Measurements from ENCODE around the gene SMYD5.
"Not testable (repeated sequence)": the region's sequence is repeated elsewhere in the genome, so short reads cannot be mapped to it uniquely, and the experiment has no call there.

Gene SMYD5

DNA sequence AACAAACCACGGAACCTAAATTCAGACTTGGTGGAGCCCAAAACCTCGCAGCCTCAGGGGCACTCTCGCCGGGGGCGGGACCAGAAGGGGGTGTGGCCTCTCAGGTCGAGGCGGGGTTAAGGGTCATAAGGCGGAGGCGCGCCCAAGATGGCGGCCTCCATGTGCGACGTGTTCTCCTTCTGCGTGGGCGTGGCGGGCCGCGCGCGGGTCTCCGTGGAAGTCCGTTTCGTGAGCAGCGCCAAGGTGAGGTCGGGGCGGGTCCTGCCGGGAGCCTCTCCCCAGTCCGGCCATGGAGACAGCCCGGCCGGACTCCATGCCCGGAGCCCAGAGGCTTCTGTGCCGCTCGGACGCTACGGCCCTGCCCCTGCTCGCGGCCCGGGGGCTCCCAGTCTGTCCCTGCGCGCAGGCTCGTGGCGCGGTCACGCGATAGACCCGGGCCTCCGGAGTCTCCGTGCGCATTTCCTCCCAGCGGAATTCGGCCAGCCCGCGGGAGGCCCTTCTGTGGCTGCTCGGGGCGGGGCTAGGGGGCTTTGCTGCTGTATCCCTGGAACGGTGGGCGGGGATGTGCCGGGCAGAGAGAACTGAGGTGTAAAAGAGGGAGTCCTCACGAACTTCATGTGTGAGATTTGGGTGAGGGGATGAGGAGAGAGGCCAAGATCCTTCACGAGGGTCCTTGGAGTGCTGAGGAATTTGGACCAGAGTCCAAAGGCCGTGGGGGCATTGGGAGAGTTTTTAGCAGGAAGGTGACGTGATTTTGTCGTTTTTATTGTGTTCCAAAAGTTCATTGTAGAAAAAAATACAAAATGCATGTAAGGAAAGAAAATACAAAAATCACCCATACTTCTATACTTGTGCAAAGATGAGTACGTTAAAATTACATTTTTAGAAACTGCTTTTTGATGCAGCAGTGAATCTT, at the start of gene SMYD5:
Gene SMYD5, plus strand, starts transcription at position 126 of the 916 bp plus-strand sequence. Its CDS starts 22 bp downstream, at position 148.
- peak; percentile 94 for DNase-seq

DNA sequence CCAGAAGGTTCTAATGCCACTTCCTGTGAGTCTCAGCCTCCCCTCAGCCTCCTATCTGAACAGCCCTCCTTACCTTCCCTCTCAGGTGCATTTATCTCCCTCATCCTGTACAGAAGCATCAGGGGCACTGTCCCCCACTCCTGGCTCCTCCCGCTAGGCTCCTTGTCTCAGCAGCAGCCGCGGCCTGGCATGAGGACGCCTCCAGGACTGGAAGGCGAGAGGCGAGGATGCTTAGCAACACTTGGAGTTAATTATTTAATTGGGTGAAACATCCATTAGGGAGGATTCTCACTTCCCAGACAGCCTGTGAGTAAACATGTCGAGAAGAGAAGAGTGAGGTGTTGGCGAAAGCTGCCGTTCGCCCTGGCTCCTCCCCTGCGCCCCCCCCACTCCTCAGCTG, 48.1 kb upstream of the SMYD5 start:
- DNase-seq = not testable (repeated sequence)

DNA sequence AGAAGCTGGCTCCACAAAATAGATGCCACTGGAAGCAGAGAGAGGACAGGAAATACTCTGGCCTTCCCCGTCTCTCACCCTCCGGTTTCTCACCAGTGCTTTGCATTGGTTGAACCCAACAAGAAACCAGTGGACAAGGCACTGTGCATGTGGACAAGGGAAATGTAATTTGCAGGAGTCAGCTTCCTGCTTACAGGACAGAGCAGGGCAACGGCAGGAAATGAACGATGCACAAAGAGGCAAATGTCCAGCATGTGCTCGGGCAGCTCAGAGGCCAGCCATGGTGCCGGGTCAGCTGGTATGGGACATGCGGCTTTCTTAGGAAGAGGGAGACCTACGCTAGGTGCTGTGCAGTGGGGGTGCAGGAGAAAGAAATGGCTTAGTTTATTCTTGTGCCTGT, 47.2 kb upstream of the SMYD5 start:
- DNase-seq = not testable (repeated sequence)

DNA sequence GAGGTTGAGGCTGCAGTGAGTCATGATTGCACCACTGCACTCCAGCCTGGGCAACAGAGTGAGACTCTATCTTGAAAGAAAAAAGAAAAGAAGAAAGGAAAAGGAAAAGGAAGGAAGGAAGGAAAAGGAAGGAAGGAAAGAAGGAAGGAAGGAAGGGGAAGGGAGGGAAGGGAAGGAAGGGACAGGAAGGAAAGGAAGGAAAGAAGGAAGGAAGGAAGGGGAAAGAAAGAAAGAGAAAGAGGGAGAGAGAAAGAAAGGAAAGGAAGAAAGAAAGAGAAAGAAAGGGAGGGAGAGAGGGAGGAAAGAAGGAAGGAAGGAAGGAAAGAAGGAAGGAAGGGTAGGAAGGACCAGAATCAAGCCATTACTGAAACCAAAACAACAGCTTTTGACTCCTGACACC, 45.7 kb upstream of the SMYD5 start:
- not testable (repeated sequence) for DNase-seq

DNA sequence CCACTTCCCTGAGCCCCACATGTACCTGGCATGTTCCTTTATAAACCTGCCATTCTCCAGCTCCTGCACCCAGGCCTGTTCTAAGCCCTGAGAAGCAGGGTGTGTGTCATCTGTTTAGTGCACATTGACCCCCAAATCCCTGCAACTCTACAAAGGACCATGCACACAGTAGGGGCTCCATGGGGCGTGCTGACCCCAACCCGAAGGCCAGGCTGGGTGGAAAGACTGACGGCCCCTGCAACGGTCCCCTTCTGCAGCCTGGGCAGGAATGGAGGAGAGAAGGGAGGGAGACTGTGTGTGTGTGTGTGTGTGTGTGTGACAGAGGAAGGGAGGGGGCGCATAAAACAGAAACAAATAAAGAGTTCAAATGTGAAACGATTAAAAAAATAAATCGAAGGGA, 43.7 kb upstream of the SMYD5 start:
- DNase-seq = not testable (repeated sequence)

DNA sequence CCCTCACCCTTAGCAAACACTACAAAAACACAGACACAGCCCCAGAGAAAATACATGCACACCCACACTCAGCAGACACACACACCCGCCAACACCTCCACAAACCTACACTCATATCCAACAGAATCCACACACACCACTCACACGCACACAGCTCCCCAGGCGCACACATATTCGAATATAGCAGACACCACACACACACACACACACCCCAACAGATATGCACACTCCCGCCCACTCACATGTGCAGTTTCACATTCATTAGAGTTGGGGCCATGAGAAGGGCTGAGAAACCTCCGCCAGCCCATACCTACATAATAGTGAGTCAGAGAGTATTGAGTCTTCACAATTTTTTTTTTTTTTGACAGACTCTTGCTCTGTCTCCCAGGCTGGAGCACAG, 41.1 kb upstream of the SMYD5 start:
- DNase-seq = peak; percentile 63

DNA sequence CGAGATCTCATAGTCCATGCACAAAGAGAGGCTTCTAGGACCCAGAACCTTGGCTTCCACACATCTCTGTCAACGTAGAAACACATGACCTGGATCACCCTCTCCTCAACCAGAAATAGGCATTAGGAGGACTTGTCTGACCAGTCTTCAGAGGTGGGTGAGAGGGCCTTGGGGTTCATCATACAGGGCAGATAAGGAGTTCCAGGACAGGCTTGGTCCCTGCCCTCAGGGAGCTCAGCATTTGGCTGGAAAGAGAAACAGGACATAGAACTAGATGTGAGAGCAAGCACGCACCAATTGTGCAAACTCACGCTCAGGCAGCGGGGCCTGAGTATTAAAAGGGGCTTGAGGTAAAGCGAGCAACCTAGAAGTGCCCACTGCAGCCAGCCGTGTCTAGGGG, 40.3 kb upstream of the SMYD5 start:
- DNase-seq = no peak

DNA sequence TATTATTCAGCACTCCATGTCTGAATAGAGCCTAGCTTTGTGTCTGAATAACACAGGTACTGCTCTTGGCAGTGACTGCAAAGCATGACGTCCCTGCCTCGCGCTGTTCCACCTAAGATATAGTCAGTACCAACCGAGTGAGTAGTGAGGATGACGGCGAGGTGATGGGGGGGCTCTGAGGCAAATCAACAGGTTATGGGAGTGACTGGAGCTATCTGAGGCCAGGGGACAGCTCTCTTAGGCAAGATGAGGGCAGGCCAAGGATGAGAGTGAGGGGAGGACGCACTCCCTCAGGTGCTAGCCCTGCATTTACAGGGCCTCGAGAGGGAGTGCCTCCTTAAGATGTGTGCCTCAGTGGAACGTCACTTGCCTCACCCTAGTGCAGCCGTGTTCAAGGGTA, 39.8 kb upstream of the SMYD5 start:
- no peak for DNase-seq

DNA sequence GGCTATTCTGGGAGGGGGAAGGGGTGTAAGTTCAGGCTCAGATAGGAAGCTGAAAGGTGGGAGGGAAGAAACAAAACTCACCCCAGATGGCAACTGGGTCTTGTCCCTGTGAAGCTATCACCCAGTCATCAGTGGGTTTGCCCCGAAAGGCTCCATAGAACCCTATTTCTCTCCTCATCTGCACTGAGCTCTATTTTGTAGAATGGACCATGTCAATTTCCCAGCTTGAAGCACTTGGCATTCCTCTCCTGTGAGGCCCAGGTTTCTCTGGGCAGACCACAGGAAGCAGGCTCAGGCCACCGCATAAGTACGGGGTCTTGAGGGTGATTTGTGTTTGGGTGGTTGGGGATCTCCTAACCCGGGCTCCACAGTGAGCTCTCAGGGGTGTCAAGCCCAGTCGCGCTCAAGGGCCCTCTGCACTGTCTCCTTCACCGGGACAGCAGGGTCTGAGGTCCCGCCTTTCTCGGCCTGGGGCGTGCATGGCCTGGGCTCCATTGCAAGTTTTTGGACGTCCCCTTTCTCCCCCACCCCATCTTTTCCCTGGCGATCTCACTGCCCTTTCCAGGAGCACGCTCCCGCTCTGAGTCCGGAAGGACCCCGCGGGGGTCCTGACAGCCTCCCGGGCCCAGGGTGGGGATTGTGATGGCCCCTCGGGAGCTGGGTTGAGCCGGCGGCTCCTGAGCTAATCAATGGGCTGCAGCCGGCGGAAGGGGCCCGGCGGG, 38.9 kb upstream of the SMYD5 start:
- no peak for DNase-seq

DNA sequence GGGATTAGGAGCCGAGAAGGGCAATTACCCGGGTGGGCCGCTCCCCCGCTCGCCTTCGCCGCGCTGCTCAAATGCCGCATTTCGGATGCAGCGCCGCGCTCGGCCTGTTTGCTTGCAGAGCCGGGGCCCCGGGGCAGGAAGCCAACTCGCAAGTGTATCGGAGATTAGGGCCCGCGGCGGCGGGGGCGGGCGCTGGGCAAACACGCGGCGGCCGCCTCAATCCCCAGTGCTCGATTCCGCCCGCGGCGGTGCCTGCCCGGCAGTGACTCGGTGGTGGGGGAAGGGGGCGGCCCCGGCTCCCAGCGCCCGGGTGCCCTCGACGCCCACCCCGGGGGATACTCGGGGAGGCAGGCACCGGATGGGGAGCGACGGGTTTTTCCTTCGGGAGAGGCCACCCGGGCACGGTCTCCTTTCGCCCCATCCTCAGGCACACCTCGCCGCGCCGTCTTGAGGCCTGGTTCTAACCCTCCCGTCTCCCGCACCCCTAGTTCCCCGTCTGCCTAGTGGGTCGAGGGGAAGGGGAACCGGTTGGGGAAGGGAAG, 38.3 kb upstream of the SMYD5 start:
- DNase-seq = peak; percentile 72

DNA sequence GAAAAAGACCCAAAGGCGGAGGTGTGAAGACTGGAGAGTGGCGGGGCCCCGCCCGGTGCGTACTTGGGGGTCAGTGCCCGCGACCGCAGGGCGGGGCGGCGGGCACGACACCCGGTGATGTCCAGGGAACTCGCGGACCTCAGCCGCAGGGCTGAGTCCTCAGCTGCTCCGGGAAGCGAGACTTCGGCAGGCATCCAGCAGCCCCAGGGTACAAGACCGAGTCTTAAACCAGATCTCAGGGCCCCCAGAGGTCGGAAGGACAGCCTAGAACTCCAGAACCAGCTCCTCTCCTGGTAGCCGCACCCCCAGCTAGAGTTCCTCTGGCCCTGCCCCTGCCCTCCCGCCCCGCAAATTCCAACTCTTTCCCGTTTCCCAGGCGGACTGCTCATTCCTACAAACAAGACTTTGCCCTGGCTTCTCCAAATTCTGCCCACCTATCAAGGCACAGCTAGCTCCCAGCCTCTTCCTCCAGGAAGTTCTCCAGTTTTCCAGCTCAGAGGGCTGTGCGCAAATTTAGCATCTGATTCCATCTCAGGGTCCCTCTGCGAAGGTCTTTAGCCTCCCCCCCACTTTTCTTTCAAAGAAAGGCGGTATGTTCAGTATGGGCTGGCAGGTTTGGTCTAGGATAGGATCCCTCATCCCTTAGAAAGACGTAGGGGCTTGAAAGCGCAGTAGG, 37.7 kb upstream of the SMYD5 start:
- DNase-seq = no peak

DNA sequence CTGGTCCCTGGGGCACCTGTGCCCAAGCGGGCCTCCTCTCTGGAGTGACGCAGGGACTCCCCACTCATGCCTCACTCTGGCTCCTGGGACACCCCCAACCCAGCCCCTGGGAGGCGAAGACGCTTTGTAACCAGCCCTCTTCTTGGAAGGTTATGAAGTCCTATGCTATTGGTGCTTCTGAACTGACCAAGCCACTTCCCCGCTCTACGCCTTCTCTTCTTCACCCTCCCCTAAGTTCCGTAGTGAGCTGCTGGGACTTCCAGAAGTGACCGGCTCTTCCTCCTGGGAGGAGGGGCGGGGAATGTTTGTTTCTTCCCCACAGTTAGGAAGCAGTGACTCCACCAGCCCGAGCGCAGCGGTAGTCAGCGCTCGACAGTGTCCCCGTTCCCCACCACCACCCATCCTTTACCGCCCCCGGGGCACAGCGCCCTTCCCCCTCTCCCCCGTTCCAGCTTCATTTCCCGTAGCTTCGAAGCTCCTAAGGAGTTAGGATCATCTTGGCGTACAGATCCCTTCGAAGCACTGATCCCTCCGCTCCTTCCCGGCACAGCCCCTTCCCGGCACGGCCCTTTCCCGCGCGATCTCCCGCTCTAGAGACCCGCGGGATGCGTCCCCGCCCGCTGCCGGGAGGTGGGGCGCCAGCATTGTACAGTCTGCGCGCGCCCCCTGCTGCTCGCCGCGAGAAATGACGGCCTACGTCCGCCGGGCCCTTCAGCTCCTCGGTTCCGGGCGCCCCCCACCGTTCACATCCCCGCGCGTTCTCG, 37.0 kb upstream of the SMYD5 start:
- peak; percentile 88 for DNase-seq

DNA sequence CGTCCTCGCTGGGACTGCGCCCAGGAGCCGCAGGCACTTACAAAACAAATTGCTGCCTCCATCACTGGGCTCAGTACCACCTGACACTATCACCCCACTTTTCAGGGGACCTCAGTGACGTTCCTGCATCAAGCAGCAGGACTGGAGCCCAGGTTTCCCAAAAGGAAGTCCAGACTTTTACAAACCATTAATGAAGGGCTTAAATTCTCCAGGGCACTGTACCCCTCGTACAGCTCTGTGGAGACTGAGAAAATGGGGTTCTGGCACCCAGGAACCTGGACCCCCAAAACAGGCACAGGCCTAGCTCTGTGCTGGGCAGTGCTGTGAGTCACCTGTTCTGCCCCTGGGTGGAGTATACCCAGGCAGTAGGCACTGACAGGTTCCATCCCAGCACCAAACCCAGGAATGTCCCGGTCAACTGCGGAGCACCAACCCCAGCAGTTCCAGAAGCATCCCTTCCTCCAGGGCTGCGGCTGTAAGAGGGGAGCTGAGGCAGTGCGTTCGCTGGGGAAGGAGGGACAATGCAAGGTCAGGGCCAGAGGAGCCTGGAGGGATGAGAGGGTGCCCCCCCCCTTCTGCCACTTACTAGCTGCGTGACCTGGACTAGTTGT, 36.3 kb upstream of the SMYD5 start:
- DNase-seq = no peak

DNA sequence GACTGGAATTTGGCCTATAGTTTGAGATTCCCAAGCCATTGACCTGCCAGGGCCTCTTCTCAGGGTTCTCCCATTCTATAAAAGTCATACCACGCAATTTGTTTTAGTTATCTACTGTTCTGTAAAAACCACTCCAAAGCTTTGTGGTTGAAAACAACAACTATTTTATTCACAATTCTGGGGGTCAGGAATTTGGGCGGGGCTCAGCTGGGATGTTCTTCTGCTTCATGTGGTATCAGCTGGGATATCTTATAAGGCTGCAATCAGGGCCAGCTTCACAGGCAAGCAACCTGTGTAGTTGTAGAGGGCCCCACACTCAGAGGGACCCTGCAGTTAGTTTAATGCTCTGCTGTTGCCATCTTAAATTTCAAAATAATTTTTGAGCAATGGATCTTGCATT, 28.1 kb upstream of the SMYD5 start:
- no peak for DNase-seq

DNA sequence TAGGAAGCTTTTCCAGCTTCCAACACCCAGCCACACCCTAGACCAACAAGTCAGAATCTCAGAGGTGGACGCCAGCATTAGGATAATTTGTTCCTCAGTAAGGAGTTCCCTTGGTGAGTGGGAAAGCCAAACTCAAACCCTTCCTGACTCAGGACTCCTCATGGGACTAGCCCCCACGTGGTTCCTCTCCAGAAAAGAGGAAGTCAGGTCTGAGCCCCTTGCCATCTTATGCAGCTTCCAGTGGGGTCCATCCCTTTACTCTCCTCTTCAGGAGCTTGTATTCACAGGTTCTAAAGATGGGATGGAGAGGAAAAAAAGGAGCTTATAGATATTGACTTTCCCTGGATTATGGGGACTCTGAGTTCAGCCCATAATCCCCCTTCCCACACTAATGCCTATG, 26.5 kb upstream of the SMYD5 start:
- no peak for DNase-seq

DNA sequence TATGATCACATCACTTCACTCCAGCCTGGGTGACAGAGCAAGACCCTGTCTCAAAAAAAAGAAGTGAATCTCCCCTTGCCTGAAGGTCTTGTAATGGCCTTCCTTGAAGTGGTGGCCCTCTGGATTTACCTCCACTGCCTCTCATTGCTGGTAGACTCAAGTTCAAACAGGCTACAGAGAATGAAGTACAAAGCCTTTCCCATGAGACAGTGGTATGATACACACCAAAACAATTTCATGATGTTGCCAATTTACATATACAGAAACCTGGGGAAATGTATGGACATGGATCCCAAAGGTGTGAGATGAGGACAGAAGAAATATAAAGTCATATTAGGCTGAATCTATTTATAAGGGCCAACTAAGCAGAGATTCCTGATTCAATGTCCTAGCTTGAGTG, 16.5 kb upstream of the SMYD5 start:
- no peak for DNase-seq

DNA sequence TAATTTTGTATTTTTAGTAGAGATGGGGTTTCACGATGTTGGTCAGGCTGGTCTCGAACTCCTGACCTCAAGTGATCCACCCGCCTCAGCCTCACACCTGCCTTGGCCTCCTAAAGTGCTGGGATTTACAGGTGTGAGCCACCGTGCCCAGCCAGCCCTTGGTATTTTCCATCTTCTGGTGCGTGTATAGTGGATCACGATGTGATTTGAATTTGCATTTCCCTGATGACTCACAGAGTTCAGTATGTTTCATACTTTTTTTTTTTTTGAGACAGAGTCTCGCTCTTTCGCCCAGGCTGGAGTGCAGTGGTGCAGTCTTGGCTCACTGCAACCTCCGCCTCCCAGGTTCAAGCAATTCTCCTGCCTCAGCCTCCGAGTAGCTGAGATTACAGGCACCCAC, 13.8 kb upstream of the SMYD5 start:
- not testable (repeated sequence) for DNase-seq

DNA sequence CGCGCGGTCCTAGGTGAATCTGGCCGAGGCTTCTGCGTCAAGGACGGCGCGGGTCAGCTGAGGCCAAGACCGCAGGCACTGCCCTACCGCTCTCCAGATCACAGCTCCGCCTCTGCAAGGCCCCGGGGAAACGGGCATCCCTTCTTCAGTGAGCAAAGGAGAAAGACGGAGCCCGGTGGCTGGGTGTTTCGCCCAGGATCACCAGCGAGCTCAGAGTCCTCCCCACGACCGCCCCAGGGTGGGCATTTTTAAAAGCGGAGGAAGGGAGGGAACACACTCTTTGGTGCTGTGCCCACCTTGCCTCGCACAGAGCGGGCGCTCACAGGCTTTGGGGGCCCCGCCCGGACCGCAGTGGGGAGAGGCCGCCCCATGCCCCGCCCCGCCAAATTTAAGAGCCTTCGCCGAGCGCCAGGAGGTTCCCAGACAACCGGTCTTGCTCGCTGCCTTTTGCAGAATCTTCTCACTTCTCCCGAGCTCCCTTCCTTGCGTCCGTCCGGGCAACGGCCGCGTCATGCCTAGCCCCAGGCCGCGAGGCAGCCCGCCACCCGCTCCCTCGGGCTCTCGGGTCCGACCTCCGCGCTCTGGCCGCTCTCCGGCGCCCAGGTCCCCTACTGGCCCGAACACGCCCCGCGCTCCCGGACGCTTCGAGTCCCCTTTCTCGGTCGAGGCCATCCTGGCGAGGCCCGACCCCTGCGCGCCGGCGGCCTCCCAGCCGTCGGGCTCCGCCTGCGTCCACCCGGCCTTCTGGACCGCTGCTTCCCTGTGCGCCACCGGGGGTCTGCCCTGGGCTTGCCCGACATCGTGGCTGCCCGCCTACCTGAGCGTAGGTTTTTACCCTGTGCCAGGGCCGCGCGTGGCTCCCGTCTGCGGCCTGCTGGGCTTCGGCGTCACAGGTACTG, 11.6 kb upstream of the SMYD5 start, which contains the start of gene NOTO:
Gene NOTO, plus strand, starts transcription at position 419 of the 899 bp plus-strand sequence. Its CDS starts 93 bp downstream, at position 512.
- DNase-seq = no peak

DNA sequence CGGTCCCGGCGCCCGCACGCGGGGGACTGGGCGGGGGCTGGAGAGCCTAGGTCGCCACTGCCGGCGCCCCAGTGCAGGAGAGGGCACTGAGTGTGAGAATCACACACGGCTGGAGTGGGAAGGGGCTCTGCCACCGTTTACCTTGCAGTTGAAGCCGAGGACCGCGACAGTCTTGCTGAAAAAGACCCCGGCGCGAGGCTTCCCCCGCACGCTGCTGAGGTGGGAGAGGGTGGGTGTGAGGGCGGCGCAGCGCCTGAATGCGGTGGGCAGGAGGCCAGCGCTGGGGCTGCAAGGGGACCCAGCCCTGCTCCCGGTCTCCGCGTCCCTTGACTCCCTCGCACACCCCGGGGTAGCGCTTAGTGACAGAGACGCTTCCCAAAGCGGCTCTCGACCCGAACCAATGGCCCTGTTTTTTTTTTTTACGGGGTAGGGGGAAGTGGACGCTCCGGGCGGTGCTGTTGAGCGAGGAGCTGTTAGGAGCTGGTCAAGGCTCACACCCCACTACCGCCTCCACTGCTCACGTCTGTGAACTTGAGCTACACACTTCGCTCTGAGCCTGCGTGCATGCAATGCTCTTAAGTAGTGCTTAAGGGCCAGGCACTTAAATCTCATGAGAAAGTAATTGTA, 10.9 kb upstream of the SMYD5 start:
- DNase-seq = no peak

DNA sequence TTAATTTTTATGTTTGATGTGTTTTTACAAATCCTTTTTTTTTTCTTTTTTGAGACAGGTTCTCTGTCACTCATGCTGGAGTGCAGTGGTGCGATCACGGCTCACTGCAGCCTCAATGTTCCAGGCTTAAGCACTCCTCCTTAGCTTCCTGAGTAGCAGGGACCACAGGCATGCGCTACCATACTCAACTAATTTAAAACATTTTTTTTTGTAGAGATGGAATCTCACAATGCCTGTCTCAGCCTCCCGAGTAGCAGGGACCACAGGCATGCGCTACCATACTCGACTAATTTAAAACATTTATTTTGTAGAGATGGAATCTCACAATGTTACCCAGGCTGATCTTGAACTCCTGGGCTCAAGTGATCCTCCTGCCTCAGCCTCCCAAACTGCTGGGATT, 8.4 kb upstream of the SMYD5 start:
- DNase-seq = no peak

All from activated CD4-positive, alpha-beta T cell treated with anti-CD3 and anti-CD28 coated beads, Interleukin-10, Interleukin-2, amounts not matched to agents 100 ng/mL and 50 ng/mL, durations not matched to agents 16 hours and 8 hours (primary cell).